A204.1 (cell line): ENCODE results near the gene FUZ.

Experiments used
- FAIRE-seq: peaks from 2 replicates; lab custom pipeline; 2012; peaks lifted over from hg19 to GRCh38; lab: Jason Lieb, UNC

Gene FUZ

GRCh38 chr19:49812997-49813861 is at the start of gene FUZ:
Gene FUZ (minus strand): TSS chr19:49813292. CDS start chr19:49813106, 186 bp downstream.
- peak; percentile 99 for FAIRE-seq

- no peak for FAIRE-seq
Measured at GRCh38 chr19:49862391-49863253, 49.5 kb upstream of the FUZ start.

DNA sequence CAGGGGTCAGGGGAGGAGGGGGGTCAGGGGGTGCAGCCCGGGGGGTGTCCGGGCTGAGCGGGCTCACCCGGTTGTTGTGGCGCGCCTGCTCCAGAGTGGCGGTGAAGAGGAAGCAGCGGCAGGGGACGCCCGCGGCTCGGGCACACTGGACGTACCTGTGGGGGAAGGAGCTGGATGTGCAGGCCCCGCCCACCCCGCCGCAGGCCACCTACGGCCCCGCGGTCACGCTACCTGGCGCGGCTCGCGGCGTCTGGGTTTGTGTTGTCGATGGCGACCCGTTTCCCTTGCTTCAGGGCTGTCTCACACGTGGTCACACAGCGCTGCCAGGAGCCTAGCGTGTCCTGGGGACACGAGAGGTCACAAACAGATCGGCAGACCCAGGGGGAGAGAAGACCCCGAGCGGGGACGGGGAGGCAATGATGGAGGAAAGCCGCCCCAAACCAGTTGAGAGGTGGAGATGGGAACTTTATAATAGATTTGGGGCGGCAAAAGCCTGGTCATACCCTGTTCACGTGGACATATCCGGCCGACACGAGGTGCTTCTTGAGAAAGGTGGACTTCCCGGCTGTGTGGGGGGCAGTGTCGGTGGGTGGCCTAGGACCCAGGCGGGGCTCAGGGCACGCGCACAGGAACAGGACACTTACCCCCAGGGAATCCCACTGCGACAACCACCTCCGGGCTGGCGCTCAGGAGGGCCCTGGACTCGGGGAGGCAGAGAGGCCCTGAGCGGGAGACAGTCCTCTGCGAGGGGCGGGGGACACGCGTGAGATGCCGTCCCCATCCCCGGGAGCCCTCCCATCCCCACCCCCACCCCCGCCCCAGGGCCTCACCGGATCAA is 48.7 kb upstream of the FUZ start:
- FAIRE-seq = no peak

- FAIRE-seq = no peak
Measured at GRCh38 chr19:49861107-49861506, 48.0 kb upstream of the FUZ start.

GRCh38 chr19:49860336-49861102 is 47.4 kb upstream of the FUZ start:
- no peak for FAIRE-seq

DNA sequence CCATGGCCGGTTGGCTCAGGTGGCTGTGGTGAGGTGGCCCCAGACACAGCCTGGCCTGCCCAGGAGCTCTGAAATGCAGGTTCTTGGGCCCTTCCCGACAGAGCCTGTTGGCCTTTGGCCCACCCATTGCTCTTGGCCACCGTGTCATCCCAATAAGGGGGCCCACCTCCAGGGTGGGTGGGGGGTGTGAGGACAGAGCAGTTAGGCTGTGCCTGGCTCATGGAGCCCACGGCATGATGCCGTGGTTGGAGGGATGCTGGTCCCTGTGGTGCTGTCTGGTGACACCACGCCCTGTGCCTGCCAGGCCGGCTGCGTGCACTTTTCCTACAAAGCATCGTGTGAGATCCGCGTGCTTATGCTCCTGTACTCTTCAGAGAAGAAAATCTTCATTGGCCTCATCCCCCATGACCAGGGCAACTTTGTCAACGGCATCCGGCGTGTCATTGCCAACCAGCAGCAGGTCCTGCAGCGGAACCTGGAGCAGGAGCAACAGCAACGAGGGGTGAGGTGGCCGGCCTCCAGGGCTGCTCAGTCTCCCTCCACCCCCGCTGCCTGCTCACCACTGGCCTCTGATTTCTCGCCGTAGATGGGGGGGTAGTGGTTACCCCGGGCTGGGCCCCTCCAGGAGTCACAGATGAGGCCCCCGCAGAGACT is 46.7 kb upstream of the FUZ start:
- FAIRE-seq = no peak

GRCh38 chr19:49858088-49858985 is 45.2 kb upstream of the FUZ start:
- FAIRE-seq = no peak

GRCh38 chr19:49857838-49858087 is 44.7 kb upstream of the FUZ start:
- no peak for FAIRE-seq

- FAIRE-seq = no peak
Measured at GRCh38 chr19:49857061-49857837, 44.2 kb upstream of the FUZ start.

DNA sequence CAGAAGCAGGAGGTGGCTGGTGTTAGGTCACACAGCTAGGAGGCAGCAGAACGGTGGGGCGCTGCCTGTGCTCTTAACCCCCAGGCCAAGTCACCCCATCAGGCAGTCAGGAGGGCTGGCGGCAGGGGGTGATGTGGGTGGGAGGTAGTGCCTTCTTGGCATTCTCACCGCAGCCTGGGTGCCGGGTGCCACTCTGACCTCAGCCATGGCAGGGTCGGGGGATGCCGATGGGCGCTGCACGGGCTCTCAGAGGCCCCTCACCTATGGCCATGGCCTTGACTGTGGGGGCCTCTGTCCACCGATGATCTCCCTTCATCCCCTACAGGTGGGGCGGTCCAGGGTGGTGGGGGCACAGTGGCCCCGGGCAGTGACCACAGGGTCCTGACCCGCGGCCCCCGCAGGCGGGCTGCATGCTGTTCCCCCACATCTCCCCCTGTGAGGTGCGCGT is 43.5 kb upstream of the FUZ start:
- no peak for FAIRE-seq

GRCh38 chr19:49855676-49856573 is 42.8 kb upstream of the FUZ start:
- no peak for FAIRE-seq

DNA sequence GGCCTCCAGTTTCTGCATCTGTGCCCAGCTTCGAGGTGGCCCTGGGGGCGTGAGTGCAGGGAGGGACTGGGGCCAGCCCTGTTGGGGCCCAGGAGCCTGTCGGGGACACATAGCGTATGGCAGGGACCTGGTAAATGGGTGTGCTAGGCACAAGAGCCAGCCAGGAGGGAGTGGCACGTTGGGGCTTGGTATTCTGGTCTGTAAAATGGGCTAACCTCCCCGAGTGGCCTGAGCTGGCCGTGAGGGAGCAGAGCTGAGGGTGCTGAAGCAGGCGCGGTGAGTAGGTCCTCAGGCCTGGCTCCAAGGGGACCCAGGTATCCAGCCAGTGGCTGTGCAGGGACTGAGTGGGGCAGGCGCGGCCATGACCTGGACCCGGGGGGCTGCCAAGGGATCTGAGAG is 42.2 kb upstream of the FUZ start:
- no peak for FAIRE-seq

GRCh38 chr19:49854378-49855263 is 41.5 kb upstream of the FUZ start:
- no peak for FAIRE-seq

DNA sequence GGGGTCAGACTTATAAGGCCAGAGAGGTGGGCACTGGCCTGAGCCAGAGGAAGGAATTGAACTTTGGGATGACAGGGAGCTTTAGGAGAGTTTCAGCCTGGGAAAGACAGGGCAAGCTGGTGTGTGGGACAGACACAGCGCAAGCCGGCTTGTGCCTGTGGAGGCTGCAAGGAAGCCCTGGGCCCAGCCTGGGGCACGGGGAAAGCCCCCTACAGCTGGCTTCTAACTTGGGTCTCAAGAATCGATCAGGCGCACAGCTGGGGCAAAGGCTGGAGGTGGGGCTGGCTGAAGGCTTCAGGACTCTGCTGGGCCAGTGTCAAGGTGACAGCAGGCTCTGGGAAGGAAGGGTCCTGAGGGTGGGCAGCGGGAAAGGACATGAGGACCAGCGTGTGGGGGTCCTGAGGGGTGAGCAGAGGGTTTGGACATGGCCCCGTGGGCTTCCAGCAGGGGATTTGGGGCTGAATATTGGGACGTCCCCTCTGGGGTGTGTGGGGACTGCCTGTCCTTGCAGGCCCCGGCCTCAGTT is 40.8 kb upstream of the FUZ start:
- no peak for FAIRE-seq

DNA sequence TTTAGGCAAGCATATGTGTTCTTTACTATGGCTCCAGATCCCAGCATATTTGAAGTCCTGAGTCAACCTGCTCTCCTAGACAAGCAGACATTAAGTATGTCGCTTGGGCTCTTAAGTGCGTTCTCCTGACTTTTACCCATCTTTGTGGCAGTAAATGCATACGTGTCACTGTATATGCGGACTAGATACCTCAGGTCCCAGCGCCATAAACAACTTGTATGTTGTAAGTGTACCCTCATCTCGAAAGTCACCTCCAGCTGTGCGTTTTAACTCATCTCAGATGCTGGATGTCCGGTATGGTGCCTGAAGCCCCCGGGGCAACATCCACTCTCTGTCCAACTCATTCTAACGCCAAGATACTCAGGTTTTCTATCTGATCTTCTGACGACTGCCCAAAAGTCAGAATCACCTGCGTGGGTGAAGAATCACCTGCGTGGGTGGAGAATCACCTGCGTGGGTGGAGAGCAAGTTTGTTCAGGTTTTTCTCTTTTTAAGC is 39.6 kb upstream of the FUZ start:
- no peak for FAIRE-seq

GRCh38 chr19:49851456-49852259 is 38.6 kb upstream of the FUZ start:
- no peak for FAIRE-seq
